ENCODE data around the gene MIPOL1. TPM values are rescaled to one million over a fixed set of nuclear protein-coding genes. Genes with fewer than 3 reads are reported as not detected.

Gene MIPOL1
- total and polyA plus RNA-seq, 2 donors (not counting 3 experiments of a cell fraction or from before 2014, with no cell fraction given), result 3.4 to 33.5 TPM

DNA sequence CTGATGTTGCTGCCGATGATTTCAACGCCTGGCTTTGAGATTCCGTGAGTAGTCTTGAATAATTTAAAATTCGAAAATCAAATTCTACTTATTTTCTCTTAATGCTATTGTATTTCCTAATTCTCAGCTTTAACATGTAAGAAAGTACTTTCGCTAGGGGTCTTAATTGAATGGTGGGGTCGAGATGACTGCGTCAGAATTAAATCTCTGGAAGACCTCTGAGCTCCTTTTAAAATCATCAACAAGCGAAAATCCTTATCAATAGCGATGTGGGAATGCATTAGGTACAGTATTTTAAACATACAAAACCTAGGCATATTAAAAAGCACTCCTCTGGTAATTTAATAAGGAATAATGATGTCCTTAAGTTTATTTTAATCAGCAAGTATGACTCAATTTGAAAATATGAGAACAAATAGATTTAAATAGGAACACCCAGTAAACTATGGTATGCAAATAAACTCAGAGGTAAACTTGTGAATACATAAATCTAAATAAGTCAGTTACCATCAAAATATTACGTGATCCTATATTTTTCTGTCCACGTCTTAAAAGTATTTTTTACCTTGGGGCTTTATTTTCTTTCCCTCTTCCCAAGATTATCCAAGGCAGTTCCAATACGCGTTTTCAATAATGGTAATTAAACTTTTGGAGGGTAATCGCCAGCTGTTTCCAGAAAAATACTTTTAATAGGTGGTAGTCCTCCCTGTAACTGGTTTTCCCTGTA is 395.9 kb downstream of the MIPOL1 start:
- Histone ChIP-seq H2AFZ (ENCODE audit: low read depth, low read length) (no peak overlapping the region), H3K27ac (ENCODE audit: insufficient read depth, low read depth, low read length) (no peak overlapping the region), H3K36me3 (ENCODE audit: control insufficient read depth in 2 of 2, extremely low read depth in 1 of 2, insufficient read depth in 2 of 2, low read length in 2 of 2) (no peaks in the 10 kb centered on the region), H4K20me1 (replicated peaks; ENCODE audit: control insufficient read depth, extremely low read depth, insufficient read depth, low read length) (no peaks in the 10 kb centered on the region), H3K4me2 (ENCODE audit: insufficient read depth, low read length) (peak overlapping the region; percentile 72), H3K9me1 (replicated peaks; ENCODE audit: control insufficient read depth, extremely low read depth, insufficient read depth, low read length) (no peaks in the 10 kb centered on the region), H3K4me3 (replicated peaks in 1 of 3; ENCODE audit: insufficient read depth in 1 of 3, low read depth in 1 of 3, low read length in 3 of 3) (no peak overlapping the region), H3K9ac (replicated peaks; ENCODE audit: extremely low read depth, insufficient read depth, low read length) (no peak overlapping the region), H3K27me3 (ENCODE audit: control insufficient read depth in 2 of 2, insufficient read depth in 2 of 2, low read length in 2 of 2) (peaks cover 73 to 88% of the 10 kb centered on the region in 2 experiments), H3K4me1 (ENCODE audit: control insufficient read depth, extremely low read depth, insufficient read depth, low read length) (peaks cover 4% of the 10 kb centered on the region), H3K79me2 (ENCODE audit: control insufficient read depth, insufficient read depth, low read length) (no peaks in the 10 kb centered on the region), H3K9me3 (replicated peaks; ENCODE audit: control insufficient read depth, insufficient read depth, low read length) (no peaks in the 10 kb centered on the region)
- no peak for TF ChIP-seq POLR2AphosphoS5 (IDR thresholded peaks at IDR 0.05; ENCODE audit: insufficient read depth, low read depth, low read length)
- no peak for TF ChIP-seq POLR2A (IDR thresholded peaks at IDR 0.05; ENCODE audit: low read depth, low read length)
- TF ChIP-seq, protein P1, sequence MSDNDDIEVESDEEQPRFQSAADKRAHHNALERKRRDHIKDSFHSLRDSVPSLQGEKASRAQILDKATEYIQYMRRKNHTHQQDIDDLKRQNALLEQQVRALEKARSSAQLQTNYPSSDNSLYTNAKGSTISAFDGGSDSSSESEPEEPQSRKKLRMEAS (IDR thresholded peaks at IDR 0.05; ENCODE audit: insufficient read depth, insufficient read length), result no peak
- no peak for TF ChIP-seq GATA2 (IDR thresholded peaks at IDR 0.05; ENCODE audit: insufficient read depth, insufficient read length, low read depth, low read length)
- no peak for TF ChIP-seq MYC (IDR thresholded peaks at IDR 0.05; ENCODE audit: low read depth, low read length)
- TF ChIP-seq EZH2 (IDR thresholded peaks at IDR 0.05; ENCODE audit: borderline replicate concordance, low read depth, low read length, severe bottlenecking), result no peak
- TF ChIP-seq, protein P2, sequence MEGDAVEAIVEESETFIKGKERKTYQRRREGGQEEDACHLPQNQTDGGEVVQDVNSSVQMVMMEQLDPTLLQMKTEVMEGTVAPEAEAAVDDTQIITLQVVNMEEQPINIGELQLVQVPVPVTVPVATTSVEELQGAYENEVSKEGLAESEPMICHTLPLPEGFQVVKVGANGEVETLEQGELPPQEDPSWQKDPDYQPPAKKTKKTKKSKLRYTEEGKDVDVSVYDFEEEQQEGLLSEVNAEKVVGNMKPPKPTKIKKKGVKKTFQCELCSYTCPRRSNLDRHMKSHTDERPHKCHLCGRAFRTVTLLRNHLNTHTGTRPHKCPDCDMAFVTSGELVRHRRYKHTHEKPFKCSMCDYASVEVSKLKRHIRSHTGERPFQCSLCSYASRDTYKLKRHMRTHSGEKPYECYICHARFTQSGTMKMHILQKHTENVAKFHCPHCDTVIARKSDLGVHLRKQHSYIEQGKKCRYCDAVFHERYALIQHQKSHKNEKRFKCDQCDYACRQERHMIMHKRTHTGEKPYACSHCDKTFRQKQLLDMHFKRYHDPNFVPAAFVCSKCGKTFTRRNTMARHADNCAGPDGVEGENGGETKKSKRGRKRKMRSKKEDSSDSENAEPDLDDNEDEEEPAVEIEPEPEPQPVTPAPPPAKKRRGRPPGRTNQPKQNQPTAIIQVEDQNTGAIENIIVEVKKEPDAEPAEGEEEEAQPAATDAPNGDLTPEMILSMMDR (IDR thresholded peaks at IDR 0.05; ENCODE audit: extremely low read depth in 1 of 2, insufficient read depth in 1 of 2, low read depth in 1 of 2, low read length in 2 of 2), result no peak
- no peak for TF ChIP-seq JUN (IDR thresholded peaks at IDR 0.05; ENCODE audit: borderline replicate concordance, insufficient read depth, insufficient read length, low read depth)
- TF ChIP-seq FOS (IDR thresholded peaks at IDR 0.05; ENCODE audit: borderline replicate concordance, insufficient read depth, low read length), result no peak
- dilution Hi-C loops (cut with MboI; ENCODE audit: extremely low pct_ligation_motif_present, low sequenced_read_pairs) (no loop called here), intact Hi-C loops (cut with micrococcal nuclease) (loop anchor here (1.0 to 2.0 kb wide), 2 partner anchors 281 to 347 kb away; no protein-coding TSS in a partner anchor)
- FAIRE-seq, result no peak
- no TSS peak for BruUV-seq (replicated peaks)
- ChIA-PET CTCF (interaction anchor here (0.6 to 1.8 kb wide), 12 partner anchors 8 to 363 kb away, joined by 3 to 12 read pairs (median 4); no protein-coding TSS in a partner anchor), POLR2A (no interaction called here)
- DNase-seq (ENCODE audit: low read depth, low spot score), result no peak
